COLO668 (cell line): Measurements from ENCODE around the gene ZNF687.
"Not testable (repeated sequence)": the region's sequence is repeated elsewhere in the genome, so short reads cannot be mapped to it uniquely, and the experiment has no call there.

Experiments used
- DNase-seq: peaks from one replicate; lab custom pipeline; 2025; ENCODE audit not compliant: unreplicated experiment; lab: John Stamatoyannopoulos, UW

ZNF687 gene

DNA sequence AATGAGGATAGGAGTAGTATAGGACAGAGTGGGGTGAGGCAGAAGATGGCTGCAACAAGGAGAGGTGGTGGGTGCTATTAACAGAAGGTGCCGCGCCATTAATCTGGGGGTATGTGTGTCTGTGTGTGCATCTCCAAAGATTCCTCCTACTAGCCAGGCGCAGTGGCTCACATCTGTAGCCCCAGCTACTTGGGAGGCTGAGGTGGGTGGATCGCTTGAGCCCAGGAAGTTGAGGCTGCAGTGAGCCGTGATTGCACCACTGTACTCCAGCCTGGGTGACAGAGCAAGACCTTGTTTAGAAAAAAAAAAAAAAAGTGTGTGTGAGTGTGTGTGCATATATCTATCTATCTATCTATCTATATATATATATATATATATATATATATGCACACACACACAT is 6.8 kb upstream of the ZNF687 start:
- not testable (repeated sequence) for DNase-seq

DNA sequence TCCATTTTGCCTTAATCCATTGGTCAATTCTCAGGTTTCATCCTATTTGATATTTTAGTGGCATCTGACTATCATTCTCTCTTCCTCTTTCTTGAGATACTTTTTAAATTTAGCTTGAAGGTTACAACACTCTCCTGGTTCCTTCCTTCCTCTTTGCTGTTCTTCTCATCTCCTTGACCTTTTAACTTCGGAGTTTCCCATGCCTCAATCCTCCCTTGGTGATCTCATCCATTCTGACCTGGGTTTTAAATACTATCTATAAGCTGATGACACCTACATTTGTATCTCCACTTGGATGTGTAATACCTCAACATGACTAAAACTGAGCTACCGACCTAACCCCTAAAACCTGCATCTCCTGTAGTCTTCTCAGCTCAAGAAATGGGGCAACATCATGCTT is 4.8 kb upstream of the ZNF687 start:
- no peak for DNase-seq

DNA sequence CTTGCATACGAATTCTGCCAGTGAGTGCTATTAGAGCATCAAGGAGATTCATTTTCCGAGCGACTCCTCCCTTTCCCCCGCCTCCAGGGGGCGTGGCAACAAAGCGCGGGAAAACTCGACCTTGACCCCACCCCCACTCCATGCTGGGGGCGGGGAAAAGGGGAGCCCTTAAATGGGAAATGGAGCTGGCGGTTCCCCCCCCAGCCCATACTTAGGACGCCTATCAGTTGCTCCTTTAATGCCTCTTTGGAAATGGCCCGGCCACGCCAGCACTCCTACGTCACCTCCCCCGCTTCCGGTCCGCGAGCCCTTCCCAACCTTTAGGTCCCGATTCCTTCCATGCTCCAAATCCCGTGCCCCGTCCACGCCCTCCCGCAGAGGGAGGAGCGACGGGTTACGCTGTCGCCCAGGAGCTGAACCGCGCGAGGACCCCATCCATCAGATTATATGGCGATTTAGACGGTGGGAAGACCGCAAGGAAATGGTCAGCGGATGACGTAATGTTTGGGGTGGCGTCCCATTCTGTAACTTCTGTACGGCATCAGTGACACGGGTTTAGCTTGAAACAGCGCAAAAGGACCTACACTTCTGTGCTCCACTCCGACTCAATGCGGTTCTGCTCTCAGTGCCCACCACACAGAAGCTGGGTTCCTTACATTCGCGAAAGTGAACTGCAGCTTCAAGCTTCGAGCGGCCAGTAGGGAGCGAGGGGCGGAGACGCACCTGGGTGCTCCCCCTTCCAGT is 702 bp upstream of the ZNF687 start:
- peak; percentile 98 for DNase-seq

GRCh38 chr1:151282883-151283725 is 1.0 kb downstream of the ZNF687 start:
- peak; percentile 58 for DNase-seq

DNA sequence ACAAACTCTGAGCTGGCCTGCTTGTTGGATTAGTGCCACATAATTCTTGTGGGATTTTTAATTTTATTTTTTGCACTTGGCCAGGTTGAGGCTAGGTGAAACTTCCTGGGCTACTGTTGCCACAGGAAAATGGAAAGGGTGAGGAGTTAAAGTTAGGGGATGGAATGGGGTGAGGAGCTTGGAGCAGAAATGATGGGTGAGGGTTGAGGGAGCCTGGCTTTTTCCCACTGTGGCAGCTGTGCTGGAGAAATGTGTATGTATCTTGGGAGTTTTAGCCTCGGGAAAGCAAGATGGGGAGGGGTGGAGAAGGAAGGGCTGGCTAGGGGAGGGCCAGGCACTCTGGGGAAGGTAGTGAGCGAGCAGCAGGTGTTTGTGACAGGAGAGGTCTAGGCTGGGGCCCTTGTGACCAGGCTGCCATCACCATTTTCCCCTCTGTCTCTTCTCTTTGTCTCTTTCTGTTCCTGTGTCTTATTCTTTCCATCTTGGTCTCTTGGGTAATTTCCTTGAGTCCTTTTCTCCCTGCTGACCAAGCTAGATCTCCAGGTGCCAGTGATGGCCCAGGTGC is 2.0 kb downstream of the ZNF687 start:
- no peak for DNase-seq

DNA sequence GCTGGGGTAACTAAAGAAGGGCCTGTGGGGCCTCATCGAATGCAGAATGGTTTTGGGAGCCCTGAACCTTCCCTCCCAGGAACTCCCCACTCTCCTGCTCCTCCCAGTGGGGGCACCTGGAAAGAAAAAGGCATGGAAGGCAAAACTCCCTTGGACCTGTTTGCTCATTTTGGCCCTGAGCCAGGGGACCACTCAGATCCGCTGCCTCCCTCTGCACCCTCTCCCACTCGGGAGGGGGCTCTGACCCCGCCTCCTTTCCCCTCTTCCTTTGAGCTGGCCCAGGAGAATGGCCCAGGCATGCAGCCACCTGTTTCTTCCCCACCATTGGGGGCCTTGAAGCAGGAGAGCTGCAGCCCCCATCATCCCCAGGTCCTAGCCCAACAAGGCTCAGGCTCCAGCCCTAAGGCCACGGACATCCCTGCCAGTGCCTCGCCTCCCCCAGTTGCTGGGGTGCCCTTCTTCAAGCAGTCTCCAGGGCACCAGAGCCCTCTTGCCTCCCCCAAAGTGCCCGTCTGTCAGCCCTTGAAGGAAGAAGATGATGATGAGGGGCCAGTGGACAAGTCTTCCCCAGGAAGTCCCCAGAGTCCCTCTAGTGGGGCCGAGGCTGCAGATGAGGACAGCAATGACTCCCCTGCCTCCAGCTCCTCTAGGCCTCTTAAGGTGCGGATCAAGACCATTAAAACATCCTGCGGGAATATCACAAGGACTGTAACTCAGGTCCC is 4.7 kb downstream of the ZNF687 start:
- no peak for DNase-seq

- no peak for DNase-seq
These were observed 5.2 kb downstream of the ZNF687 start for GRCh38 chr1:151287341-151287699.

GRCh38 chr1:151287767-151288500 is 5.8 kb downstream of the ZNF687 start:
- DNase-seq = no peak

DNA sequence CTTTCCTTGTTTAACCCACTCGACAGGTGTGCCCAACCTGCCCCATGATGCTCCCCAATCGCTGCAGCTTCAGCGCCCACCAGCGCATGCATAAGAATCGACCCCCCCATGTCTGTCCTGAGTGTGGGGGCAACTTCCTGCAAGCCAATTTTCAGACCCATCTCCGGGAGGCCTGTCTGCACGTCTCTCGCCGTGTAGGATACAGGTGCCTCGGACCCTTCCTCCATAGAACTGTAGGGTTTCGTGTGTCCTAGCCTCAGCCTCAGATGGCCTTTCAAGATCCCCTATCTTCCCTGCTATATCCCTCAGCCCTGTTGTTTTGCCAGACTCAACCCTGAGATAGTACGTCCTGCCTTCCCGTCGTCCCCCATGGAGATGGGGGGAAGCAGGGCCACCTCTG is 6.4 kb downstream of the ZNF687 start:
- DNase-seq = no peak

DNA sequence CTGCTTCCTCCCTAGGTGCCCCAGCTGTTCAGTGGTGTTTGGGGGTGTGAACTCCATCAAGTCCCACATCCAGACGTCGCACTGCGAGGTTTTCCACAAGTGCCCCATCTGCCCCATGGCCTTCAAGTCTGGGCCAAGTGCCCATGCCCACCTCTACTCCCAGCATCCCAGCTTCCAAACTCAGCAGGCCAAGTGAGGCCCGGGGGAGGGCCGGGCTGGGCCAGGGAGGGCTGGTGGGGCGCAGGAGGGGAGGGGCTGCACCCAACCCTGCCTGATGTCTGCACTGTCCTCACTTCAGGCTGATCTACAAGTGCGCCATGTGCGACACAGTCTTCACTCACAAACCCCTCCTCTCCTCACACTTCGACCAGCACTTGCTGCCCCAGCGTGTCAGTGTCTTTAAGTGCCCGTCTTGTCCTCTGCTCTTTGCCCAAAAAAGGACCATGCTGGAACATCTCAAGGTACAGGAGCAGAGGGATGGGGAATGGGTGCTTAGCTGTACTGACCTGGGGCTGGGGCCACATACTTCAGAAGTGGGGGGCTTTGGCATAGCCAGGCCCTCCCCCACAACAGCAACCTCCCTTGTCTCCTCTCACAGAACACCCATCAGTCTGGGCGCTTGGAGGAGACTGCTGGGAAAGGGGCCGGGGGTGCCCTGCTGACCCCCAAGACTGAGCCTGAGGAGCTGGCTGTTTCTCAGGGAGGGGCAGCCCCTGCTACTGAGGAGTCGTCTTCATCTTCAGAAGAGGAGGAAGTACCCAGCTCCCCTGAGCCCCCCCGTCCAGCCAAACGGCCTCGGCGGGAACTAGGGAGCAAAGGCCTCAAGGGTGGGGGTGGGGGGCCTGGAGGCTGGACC is 7.2 kb downstream of the ZNF687 start:
- DNase-seq = no peak

DNA sequence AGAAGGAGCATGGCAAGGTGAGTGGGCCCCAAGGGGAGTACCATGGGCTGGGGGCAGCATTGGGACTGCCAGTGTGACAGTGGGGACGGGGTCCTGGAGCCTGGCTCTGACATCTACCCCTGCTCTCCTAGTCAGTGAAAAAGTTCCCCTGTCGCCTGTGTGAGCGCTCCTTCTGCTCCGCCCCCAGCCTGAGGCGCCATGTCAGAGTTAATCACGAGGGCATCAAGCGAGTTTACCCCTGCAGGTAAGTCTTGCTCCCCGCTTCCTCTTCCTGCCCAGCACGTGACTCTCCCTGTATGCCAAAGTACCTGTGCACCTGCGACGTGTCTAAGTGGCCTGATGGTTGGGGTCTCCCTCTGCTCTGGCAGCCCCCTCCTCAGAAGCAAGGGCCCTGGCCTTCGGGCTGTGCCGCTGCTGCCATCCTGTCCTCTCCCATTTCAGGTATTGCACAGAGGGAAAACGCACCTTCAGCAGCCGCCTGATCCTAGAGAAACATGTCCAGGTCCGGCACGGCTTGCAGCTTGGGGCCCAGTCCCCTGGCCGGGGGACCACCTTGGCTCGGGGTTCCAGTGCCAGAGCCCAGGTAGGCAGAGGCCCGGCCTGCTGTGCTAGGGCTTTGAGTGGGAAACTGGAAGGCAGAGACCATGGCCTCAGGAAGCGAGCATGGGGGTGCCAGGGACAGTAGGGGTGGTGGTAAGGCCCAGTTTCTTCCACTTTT is 8.1 kb downstream of the ZNF687 start:
- DNase-seq = no peak

GRCh38 chr1:151290709-151291303 is 8.7 kb downstream of the ZNF687 start:
- no peak for DNase-seq

GRCh38 chr1:151292207-151293030 is 10.3 kb downstream of the ZNF687 start:
- no peak for DNase-seq

DNA sequence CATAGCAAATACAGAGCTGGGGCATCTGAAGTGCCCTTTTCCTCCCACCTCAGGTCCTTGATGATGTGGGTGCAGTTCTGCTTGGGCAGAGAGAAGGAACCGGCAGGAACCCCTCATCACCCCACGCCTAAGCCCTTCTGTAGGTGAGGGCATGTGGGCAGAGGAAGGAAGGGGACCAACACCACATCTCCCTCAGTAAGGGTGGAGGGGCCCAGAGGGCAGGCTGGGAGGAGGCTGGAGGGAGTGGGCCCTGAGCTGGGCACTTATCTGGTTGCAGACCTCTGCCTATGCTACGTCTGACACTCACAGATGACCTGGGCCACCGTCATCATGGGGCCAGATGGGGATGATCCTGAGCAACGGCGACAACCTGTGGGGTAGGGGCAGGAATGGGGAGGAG is 11.0 kb downstream of the ZNF687 start:
- DNase-seq = no peak

GRCh38 chr1:151294742-151295462 is 12.8 kb downstream of the ZNF687 start:
- DNase-seq = no peak

GRCh38 chr1:151309811-151310323 is 27.8 kb downstream of the ZNF687 start:
- no peak for DNase-seq

GRCh38 chr1:151311011-151311410 is 28.9 kb downstream of the ZNF687 start:
- DNase-seq = no peak
